D341Med (cell line): Measurements from ENCODE around the gene SSBP2.
"Not testable (repeated sequence)": the region's sequence is repeated elsewhere in the genome, so short reads cannot be mapped to it uniquely, and the experiment has no call there.

Source experiments
- DNase-seq: peaks from one replicate; pipeline ENCODE4 v3.0.0; 2012; ENCODE audit warnings: low spot score

The SSBP2 gene

GRCh38 chr5:81729276-81729675, 21.6 kb downstream of the SSBP2 start:
- no peak for DNase-seq

DNA sequence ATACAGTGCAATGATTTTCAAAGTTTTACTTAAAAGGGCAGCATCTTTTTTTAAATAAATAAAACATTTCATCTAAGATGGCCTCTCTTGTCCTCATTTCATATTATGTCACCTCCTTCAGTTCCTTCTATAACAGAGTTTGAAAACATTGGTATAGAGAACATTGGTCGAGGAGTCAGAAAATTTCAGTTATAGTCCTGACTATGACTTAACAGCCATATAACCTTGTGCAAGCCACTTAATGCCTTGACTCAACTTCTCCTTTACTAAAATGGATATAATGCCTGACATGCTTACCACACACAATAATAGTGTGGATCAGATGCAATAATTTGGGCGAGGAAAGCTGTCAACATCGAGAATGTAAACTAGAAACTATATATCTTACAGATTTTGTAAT, 22.6 kb downstream of the SSBP2 start:
- no peak for DNase-seq

DNA sequence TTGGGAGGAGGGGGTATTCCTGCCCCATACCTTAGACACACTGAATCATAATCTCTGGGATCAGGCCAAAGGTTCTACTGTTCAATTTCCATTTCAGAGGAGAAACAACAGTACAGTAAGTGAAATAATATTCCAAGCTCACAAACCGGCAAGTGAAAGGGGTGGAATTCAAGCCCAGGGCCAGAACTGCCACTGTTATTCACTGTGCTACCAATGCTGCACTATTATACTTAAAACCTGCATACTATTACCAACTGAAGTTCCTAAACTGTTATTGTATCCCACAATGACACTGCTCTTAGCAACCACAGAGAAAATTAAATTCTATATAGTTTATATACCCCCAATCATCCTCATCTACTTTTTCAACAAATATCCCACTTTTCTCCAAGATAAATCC, 24.6 kb downstream of the SSBP2 start:
- no peak for DNase-seq

GRCh38 chr5:81724571-81724970, 26.3 kb downstream of the SSBP2 start:
- DNase-seq: no peak

GRCh38 chr5:81724108-81724507, 26.8 kb downstream of the SSBP2 start:
- no peak for DNase-seq

GRCh38 chr5:81721049-81721448, 29.8 kb downstream of the SSBP2 start:
- DNase-seq: no peak

GRCh38 chr5:81719743-81720345, 31.1 kb downstream of the SSBP2 start:
- DNase-seq: no peak

DNA sequence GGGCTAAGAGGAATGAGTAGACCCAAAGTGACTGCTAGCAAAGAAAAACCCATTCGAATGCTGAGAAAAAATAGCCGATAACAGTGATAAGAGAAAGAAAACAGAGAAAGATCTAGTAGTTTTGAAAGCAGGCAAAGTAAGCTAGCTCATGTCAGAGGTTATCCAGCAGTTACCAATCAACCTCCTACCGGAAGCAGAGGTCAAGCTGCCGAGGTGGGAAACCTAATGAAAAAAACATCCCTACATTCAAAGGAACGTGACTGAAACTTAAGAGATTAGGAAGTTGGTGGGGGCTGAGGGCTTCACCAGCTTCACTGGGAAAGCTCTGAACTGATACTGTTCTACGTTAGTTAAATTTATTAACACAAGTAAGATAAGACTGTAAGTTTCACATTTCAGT, 32.6 kb downstream of the SSBP2 start:
- no peak for DNase-seq

- DNase-seq: no peak
Measured at GRCh38 chr5:81717860-81718259, 33.0 kb downstream of the SSBP2 start.

DNA sequence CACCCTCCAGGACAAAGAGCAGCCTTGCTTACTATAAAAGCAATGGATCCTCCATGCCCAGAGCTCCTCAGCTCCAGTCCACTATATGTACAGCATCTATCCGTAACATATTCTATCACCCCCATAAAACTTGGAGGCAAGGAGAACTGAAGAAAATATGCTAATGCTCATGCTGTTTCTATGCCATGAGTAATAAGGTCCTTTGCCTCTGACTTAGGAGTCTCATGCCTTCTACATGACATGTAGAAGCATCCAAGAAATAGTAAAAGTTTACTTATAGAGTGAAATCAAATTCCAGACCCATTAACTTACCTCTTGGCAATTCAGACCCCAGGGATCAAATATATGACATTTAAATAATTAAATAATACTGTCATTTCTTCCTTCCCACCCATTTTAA, 33.7 kb downstream of the SSBP2 start:
- DNase-seq: no peak

DNA sequence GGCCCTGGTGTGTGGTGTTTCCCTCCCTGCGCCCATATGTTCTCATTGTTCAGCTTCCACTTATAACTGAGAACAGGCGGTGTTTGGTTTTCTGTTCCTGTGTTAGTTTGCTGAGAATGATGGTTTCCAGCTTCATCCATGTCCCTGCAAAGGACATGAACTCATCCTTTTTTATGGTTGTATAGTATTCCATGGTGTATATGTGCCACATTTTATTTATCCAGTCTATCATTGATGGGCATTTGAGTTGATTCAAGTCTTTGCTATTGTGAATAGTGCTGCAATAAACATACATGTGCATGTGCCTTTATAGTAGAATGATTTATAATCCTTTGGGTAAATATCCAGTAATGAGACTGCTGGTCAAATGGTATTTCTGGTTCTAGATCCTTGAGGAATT, 36.8 kb downstream of the SSBP2 start:
- DNase-seq: not testable (repeated sequence)

- DNase-seq: no peak
Measured at GRCh38 chr5:81708889-81709288, 42.0 kb downstream of the SSBP2 start.

DNA sequence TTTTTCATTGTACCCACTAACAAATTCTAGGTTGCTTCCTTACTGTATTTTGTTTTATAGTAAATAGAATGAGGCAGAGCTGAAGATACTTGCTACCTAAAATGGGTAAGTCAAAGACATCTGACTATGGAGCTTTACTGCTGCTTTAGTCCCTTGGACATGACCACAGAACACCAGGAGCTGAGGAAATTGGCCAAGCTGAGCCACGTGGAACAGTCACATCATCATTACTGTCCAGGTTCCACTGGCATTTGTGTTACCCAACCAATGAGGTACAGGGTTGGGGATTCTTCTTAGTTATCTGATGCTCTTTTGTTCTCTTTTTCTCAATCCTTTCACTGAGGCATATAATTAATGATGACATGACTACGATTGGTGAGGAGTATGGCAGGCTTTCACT, 47.1 kb downstream of the SSBP2 start:
- DNase-seq: no peak

DNA sequence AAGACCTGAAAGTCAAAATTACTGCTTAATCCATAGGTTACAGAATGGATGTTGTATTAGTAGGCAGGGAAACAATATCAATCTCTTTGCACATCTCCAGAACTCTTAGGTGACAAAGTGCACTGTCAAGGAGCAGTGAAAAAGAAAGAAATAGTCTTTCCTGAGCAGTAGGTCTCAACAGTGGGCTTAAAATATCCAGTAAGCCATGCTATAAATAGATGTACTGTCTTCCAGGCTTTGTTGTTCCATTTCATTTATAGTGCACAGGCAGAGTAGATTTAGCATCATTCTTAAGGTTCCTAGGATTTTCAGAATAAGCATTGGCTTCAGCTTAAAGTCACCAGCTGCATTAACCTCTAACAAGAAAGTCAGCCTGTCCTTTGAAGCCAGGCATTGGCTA, 50.7 kb downstream of the SSBP2 start:
- no peak for DNase-seq

DNA sequence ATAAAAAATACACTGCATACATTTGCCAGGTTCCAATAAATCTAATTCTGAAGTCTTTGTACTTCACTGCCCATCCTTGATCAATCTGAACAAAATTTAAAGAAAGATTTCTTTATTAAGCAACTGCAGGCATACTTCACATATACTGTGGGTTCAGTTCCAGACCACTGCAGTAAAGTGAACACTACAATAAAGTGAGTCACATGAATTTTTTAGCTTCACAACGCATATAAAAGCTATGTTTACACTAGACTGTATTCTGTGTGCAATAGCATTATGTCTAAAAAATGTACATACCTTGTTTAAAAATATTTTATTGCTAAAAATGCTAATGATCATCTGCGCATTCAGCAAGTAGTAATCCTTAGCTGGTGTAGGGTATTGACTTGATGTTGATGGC, 52.1 kb downstream of the SSBP2 start:
- DNase-seq: no peak

DNA sequence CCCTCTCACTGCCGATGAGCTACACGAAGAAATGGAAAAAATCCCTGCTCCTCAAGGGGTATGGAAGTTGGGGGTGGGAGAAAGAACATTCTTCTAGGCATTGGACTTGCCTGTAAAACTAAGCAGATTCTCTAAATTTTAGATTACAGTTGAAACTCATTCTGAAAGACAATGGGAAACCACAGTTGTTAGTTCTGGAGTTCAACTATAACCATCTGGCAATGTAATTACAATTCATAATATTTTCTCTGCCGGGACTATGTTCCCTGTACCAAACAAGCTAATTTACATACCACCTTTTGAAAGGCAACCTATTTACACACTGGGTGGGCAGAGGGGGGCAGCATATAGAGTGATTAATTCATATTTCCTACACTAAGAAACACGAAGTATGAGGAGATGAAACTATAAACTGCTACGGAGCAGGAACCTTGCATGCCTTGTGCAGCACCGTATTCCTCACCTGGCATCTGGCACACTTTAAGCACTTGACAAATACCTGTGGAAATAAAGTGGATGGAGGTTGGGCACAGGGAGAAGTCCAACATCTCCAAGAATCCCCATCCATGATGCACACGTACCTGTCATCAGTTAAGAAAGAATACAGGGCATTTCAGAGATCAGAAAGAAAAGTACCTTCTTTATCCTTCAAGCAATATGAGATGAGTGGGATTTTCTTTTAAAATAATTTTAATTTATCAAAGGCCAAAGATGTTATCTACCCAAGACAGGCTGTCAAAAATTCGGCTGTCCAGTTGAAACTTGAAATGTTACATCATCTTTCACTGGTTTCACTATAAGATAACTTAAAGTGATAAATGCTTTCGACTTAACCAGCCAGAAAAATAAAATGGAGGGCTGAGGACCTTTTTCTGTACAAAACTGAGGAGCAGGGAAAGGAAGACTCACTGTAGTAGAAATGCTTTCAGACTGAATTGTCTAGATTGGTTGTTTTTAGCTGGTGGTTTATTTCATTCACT, 54.2 kb downstream of the SSBP2 start:
- DNase-seq: no peak

- DNase-seq: no peak
Measured at GRCh38 chr5:81694726-81695125, 56.2 kb downstream of the SSBP2 start.

GRCh38 chr5:81688215-81688614, 62.7 kb downstream of the SSBP2 start:
- DNase-seq: no peak

DNA sequence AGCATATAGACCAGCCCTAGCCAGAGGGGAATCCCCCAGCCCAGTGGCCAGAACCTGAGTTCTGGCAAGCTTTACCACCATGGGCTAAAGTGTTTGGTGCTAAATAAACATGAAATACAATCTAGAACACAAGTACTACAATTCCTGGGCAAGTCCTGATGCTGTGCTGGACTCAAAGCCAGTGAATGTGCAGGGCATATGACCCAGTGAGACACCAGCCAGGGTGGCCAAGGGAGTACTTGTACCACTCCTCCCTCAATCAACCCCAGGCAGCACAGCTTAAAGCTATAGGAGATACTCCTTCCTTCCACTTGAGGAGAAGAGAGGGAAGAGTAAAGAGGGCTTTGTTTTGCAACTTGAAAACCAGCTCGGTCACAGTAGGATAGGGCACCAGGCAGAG, 63.6 kb downstream of the SSBP2 start:
- DNase-seq: no peak

GRCh38 chr5:81685471-81685870, 65.4 kb downstream of the SSBP2 start:
- DNase-seq: no peak

GRCh38 chr5:81679885-81680284, 71.0 kb downstream of the SSBP2 start:
- no peak for DNase-seq

GRCh38 chr5:81675420-81675819, 75.5 kb downstream of the SSBP2 start:
- no peak for DNase-seq

- no peak for DNase-seq
Measured at GRCh38 chr5:81665795-81666194, 85.1 kb downstream of the SSBP2 start.

- not testable (repeated sequence) for DNase-seq
Measured at GRCh38 chr5:81660624-81661023, 90.3 kb downstream of the SSBP2 start.
